H1 (cell line): ENCODE results near the gene SUPT20H. TPM values are rescaled to one million over a fixed set of nuclear protein-coding genes. Genes with fewer than 3 reads are reported as not detected.
A peak's percentile ranks its signal among the peaks of the same experiment; 100 is the strongest.

Experiments
- CTCF ChIA-PET: fragments of 300-600 bp; sonication (Branson Sonifier 250); formaldehyde crosslinking; loops from one replicate; lab custom pipeline; 2021; ENCODE audit not compliant: partially characterized antibody; lab: Charles Lee
- POLR2A ChIA-PET: fragments of 300-600 bp; sonication (Branson Sonifier 250); formaldehyde crosslinking; loops from one replicate; lab custom pipeline; 2021; ENCODE audit warnings: inconsistent platforms; ENCODE audit not compliant: partially characterized antibody; lab: Charles Lee
- DNase-seq, 2 experiments: peaks; one replicate each; pipeline versions ENCODE4 v3.0.0 to v3.0.0-alpha.2; 2010 to 2022; ENCODE audit warnings: low spot score in 2 of 2, low read depth in 1 of 2, mixed read lengths in 1 of 2
- FAIRE-seq: peaks from 2 replicates; lab custom pipeline; 2011; peaks lifted over from hg19 to GRCh38; lab: Jason Lieb, UNC
- H2AFZ ChIP-seq: 2 replicates; pipeline ENCODE4 v1.8.1; 2012; ENCODE audit warnings: low read length, inconsistent platforms
- H2AK5ac ChIP-seq: 2 replicates; pipeline ENCODE4 v1.6.1; 2013; ENCODE audit warnings: low read depth, low read length
- H2BK120ac ChIP-seq: replicated peaks from 2 replicates; pipeline ENCODE3; 2013; ENCODE audit warnings: low read depth, low read length, inconsistent platforms
- H2BK12ac ChIP-seq: 2 replicates; pipeline ENCODE4 v1.6.1; 2013; ENCODE audit warnings: low read depth, low read length
- H2BK15ac ChIP-seq: 2 replicates; pipeline ENCODE4 v1.6.1; 2013; ENCODE audit warnings: low read length
- H2BK20ac ChIP-seq: 2 replicates; pipeline ENCODE4 v1.6.1; 2013; ENCODE audit warnings: low read length
- H2BK5ac ChIP-seq: 2 replicates; pipeline ENCODE4 v1.6.1; 2013; ENCODE audit warnings: low read depth, low read length
- H3K14ac ChIP-seq: 2 replicates; pipeline ENCODE4 v1.6.1; 2013; ENCODE audit warnings: inconsistent platforms; ENCODE audit not compliant: insufficient read length
- H3K18ac ChIP-seq: 2 replicates; pipeline ENCODE4 v1.6.1; 2013; ENCODE audit warnings: low read length; ENCODE audit errors: extremely low read depth
- H3K23ac ChIP-seq: 2 replicates; pipeline ENCODE4 v1.6.1; 2013; ENCODE audit warnings: inconsistent platforms; ENCODE audit not compliant: insufficient read length
- H3K23me2 ChIP-seq: 2 replicates; pipeline ENCODE4 v1.6.1; 2013; ENCODE audit warnings: low read depth, low read length
- H3K27ac ChIP-seq: 2 replicates; pipeline ENCODE4 v1.6.1; 2011; ENCODE audit warnings: low read depth, low read length, inconsistent platforms
- H3K27me3 ChIP-seq, 4 experiments: replicated peaks in 1 of 4; 1 replicate in 1 of 4; 2 replicates in 3 of 4; pipeline versions ENCODE4 v1.6.1 to v1.8.1; 2011 to 2013; ENCODE audit warnings: low read length in 3 of 4, mild to moderate bottlenecking in 3 of 4, inconsistent platforms in 2 of 4, mixed read lengths in 2 of 4, moderate library complexity in 1 of 4; ENCODE audit not compliant: control insufficient read depth in 3 of 4, insufficient read depth in 3 of 4; ENCODE audit errors: extremely low read depth in 1 of 4
- H3K36me3 ChIP-seq, 4 experiments: 2 replicates each; pipeline versions ENCODE4 v1.6.1 to v1.8.1; 2011 to 2013; ENCODE audit warnings: mild to moderate bottlenecking in 4 of 4, low read length in 3 of 4, moderate library complexity in 2 of 4, control low read depth in 1 of 4, inconsistent platforms in 1 of 4; ENCODE audit not compliant: insufficient read depth in 4 of 4, control insufficient read depth in 2 of 4
- H3K4ac ChIP-seq: replicated peaks from 2 replicates; pipeline ENCODE3; 2013; ENCODE audit warnings: low read length, low read depth, mixed read lengths, inconsistent platforms; ENCODE audit not compliant: insufficient read length
- H3K4me1 ChIP-seq, 4 experiments: replicated peaks in 1 of 4; 1 replicate in 1 of 4; 2 replicates in 3 of 4; pipeline versions ENCODE4 v1.6.1 to v1.8.1; 2011 to 2013; ENCODE audit warnings: low read length in 3 of 4, inconsistent platforms in 2 of 4, mixed read lengths in 1 of 4; ENCODE audit not compliant: insufficient read depth in 4 of 4, control insufficient read depth in 3 of 4
- H3K4me2 ChIP-seq, 2 experiments: 2 replicates each; pipeline versions ENCODE4 v1.6.1 to v1.8.1; 2011 to 2013; ENCODE audit warnings: low read depth in 2 of 2, low read length in 2 of 2, control low read depth in 1 of 2, inconsistent platforms in 1 of 2, mild to moderate bottlenecking in 1 of 2; ENCODE audit not compliant: insufficient read depth in 1 of 2
- H3K4me3 ChIP-seq, 4 experiments: fragments of 200-600, 300-600 bp in 1 of 4; sonication (generic), shearing (Covaris generic), sonication (Bioruptor Twin) in 1 of 4; 2 replicates each; pipeline versions ENCODE4 v1.5.1 to v1.8.1; 2011 to 2016; ENCODE audit warnings: low read length in 4 of 4, low read depth in 3 of 4, control low read depth in 2 of 4, inconsistent platforms in 2 of 4, mild to moderate bottlenecking in 2 of 4, mixed read lengths in 1 of 4, moderate library complexity in 1 of 4; ENCODE audit not compliant: insufficient read depth in 2 of 4; ENCODE audit errors: extremely low read depth in 1 of 4
- H3K56ac ChIP-seq: replicated peaks from 2 replicates; pipeline ENCODE3; 2013; ENCODE audit warnings: low read depth, mild to moderate bottlenecking, mixed read lengths, low read length, inconsistent platforms; ENCODE audit not compliant: insufficient read length
- H3K79me1 ChIP-seq: 2 replicates; pipeline ENCODE4 v1.6.1; 2013; ENCODE audit warnings: low read depth, low read length, control low read depth
- H3K79me2 ChIP-seq, 2 experiments: 2 replicates each; pipeline versions ENCODE4 v1.6.1 to v1.8.1; 2012 to 2013; ENCODE audit warnings: low read length in 2 of 2, mild to moderate bottlenecking in 2 of 2, inconsistent platforms in 1 of 2; ENCODE audit not compliant: insufficient read depth in 2 of 2, control insufficient read depth in 1 of 2
- H3K9ac ChIP-seq, 4 experiments: replicated peaks in 1 of 4; 1 replicate in 1 of 4; 2 replicates in 3 of 4; pipeline versions ENCODE4 v1.6.1 to v1.8.1; 2011 to 2013; ENCODE audit warnings: low read depth in 3 of 4, low read length in 3 of 4, control low read depth in 2 of 4, mild to moderate bottlenecking in 2 of 4, moderate library complexity in 2 of 4, inconsistent platforms in 1 of 4; ENCODE audit errors: extremely low read depth in 1 of 4
- H3K9me3 ChIP-seq, 2 experiments: 2 replicates each; pipeline versions ENCODE4 v1.6.1 to v1.8.1; 2012 to 2013; ENCODE audit warnings: mild to moderate bottlenecking in 2 of 2, moderate library complexity in 2 of 2, control low read depth in 1 of 2, inconsistent platforms in 1 of 2, low read depth in 1 of 2, low read length in 1 of 2, mixed read lengths in 1 of 2; ENCODE audit not compliant: insufficient read depth in 2 of 2
- H4K20me1 ChIP-seq, 2 experiments: replicated peaks in 1 of 2; 2 replicates each; pipeline versions ENCODE3 to v1.8.1; 2011 to 2013; ENCODE audit warnings: inconsistent platforms in 2 of 2, low read length in 2 of 2, mild to moderate bottlenecking in 1 of 2; ENCODE audit not compliant: insufficient read depth in 2 of 2, control insufficient read depth in 1 of 2
- H4K5ac ChIP-seq: 2 replicates; pipeline ENCODE4 v1.6.1; 2013; ENCODE audit warnings: low read length, low read depth, mixed read lengths, inconsistent platforms; ENCODE audit not compliant: insufficient read length
- H4K8ac ChIP-seq: 2 replicates; pipeline ENCODE4 v1.8.0; 2013; ENCODE audit warnings: mild to moderate bottlenecking, moderate library complexity, low read length, inconsistent platforms; ENCODE audit not compliant: insufficient read depth; ENCODE audit errors: extremely low read depth
- H4K91ac ChIP-seq: replicated peaks from 2 replicates; pipeline ENCODE3; 2013; ENCODE audit warnings: low read length, mixed read lengths, inconsistent platforms; ENCODE audit not compliant: insufficient read length
- CTCF ChIP-seq, 3 experiments: IDR thresholded peaks; 1 replicate in 2 of 3; 2 replicates in 1 of 3; pipeline versions ENCODE4 v1.5.1 to v1.6.1; 2011; ENCODE audit warnings: low read length in 3 of 3, mild to moderate bottlenecking in 3 of 3, inconsistent platforms in 2 of 3, low read depth in 1 of 3, moderate library complexity in 1 of 3; ENCODE audit not compliant: insufficient read depth in 1 of 3; ENCODE audit errors: control extremely low read depth in 1 of 3
- RAD21 ChIP-seq, 2 experiments: IDR thresholded peaks in 1 of 2; conservative IDR thresholded peaks in 1 of 2; 2 replicates each; pipeline ENCODE4 v1.6.1; 2011; ENCODE audit warnings: low read depth in 2 of 2, low read length in 2 of 2, improper control_type of control experiment in 1 of 2, inconsistent platforms in 1 of 2, mild to moderate bottlenecking in 1 of 2, moderate library complexity in 1 of 2
- TAF7 ChIP-seq: optimal IDR thresholded peaks from 2 replicates; pipeline ENCODE3; 2011; ENCODE audit warnings: low read depth, mild to moderate bottlenecking, inconsistent platforms, low read length, moderate library complexity, borderline replicate concordance
- WGBS, 2 experiments: shearing (Covaris generic) in 1 of 2; methylation state at CpG; one replicate each; pipeline versions ENCODE4 v1.1.6 to v1.1.7; 2013 to 2015; ENCODE audit warnings: low lambda C conversion rate in 2 of 2, mixed read lengths in 2 of 2, inconsistent platforms in 1 of 2, low coverage in 1 of 2, missing lambda C conversion rate in 1 of 2; ENCODE audit not compliant: insufficient replicate concordance in 2 of 2, insufficient coverage in 1 of 2, insufficient read length in 1 of 2; ENCODE audit errors: extremely low coverage in 1 of 2, missing lambda C conversion rate in 1 of 2; 5-methylcytosine and 5-hydroxymethylcytosine counted together
- polyA plus RNA-seq, 7 experiments: library from polyadenylated mRNA; depleted of rRNA in 3 of 7; stranded (reverse) in 5 of 7; unstranded in 2 of 7; fragments of >200 nt in 5 of 7; fragments of 200-250 nt in 2 of 7; gene quantifications; 1 replicate in 5 of 7; 2 replicates in 1 of 7; 4 replicates in 1 of 7; pipeline versions ENCODE4 v1.2.1 to v1.2.3, GENCODE V29; 2011 to 2013; ENCODE audit warnings: missing spikeins in 2 of 7, mixed read lengths in 2 of 7
- total RNA-seq: library from RNA; stranded (reverse); fragmentation: NEBNext Ultra II Directional; extraction: Animal tissue kit (Norgen Biotek cat#: 25700); gene quantifications from 2 replicates; pipeline ENCODE4 v1.2.1, GENCODE V29; 2021

SUPT20H gene
- total and polyA plus RNA-seq, 2 of the 8 experiments (the other 6 are each of a cell fraction or from before 2014, with no cell fraction given) = 69.2 to 75.1 TPM

GRCh38 chr13:37074703-37075102, 15.2 kb upstream of the SUPT20H start:
- H3K79me2 ChIP-seq = no peaks in the 10 kb centered on the region
- no peak overlapping the region for H4K8ac ChIP-seq
- no peak overlapping the region for H3K18ac ChIP-seq
- no peak overlapping the region for H3K23ac ChIP-seq
- H3K9me3 ChIP-seq = no peaks in the 10 kb centered on the region
- no peak overlapping the region for H3K27ac ChIP-seq
- no peak overlapping the region for H3K4me2 ChIP-seq
- H4K5ac ChIP-seq = no peak overlapping the region
- CTCF ChIA-PET = interaction anchor here (0.7 to 2.3 kb wide), 10 partner anchors 8 to 547 kb away, joined by 3 to 9 read pairs (median 3); no protein-coding TSS in a partner anchor
- H3K56ac ChIP-seq = no peak overlapping the region
- no peak for DNase-seq
- FAIRE-seq = no peak
- H3K9ac ChIP-seq = no peak overlapping the region
- no peak overlapping the region for H3K4me3 ChIP-seq
- H3K4ac ChIP-seq = no peak overlapping the region
- POLR2A ChIA-PET = no interaction called here
- H3K23me2 ChIP-seq = no peaks in the 10 kb centered on the region
- WGBS, 2 experiments = 81% methylated on average over 1 of the region's 1 CpG; no CpG with 5 or more reads in 1 of the 2 experiments
- no peak overlapping the region for H2BK120ac ChIP-seq
- no peak overlapping the region for H3K14ac ChIP-seq
- H3K79me1 ChIP-seq = no peaks in the 10 kb centered on the region
- TF ChIP-seq TAF7 (no peak), RAD21 (IDR thresholded peaks at IDR 0.05 in 1 of 2, conservative IDR thresholded peaks at IDR 0.05 in 1 of 2; ENCODE audit: low read depth in 2 of 2, low read length in 2 of 2) (peak in 1 of 2 experiments; percentile 44), CTCF (IDR thresholded peaks at IDR 0.05; ENCODE audit: control extremely low read depth in 1 of 3, insufficient read depth in 1 of 3, low read depth in 1 of 3, low read length in 3 of 3) (peak in 2 of 3 experiments; percentile 14 to 18; a peak in 2 of 4 replicates)
- H2AFZ ChIP-seq = no peak overlapping the region
- H2BK5ac ChIP-seq = no peak overlapping the region
- H2BK15ac ChIP-seq = no peak overlapping the region
- no peaks in the 10 kb centered on the region for H3K36me3 ChIP-seq
- no peaks in the 10 kb centered on the region for H3K4me1 ChIP-seq
- no peak overlapping the region for H2BK12ac ChIP-seq
- H4K20me1 ChIP-seq = no peaks in the 10 kb centered on the region
- H3K27me3 ChIP-seq = no peaks in the 10 kb centered on the region
- no peak overlapping the region for H2BK20ac ChIP-seq
- H2AK5ac ChIP-seq = no peak overlapping the region
- no peak overlapping the region for H4K91ac ChIP-seq
